NCI-H1417 (cell line): ENCODE measurements around the gene NDST3.
"Not testable (repeated sequence)": the region's sequence is repeated elsewhere in the genome, so short reads cannot be mapped to it uniquely, and the experiment has no call there.

Source experiments
- DNase-seq, 3 experiments: peaks; one replicate each; lab custom pipeline; 2025; lab: John Stamatoyannopoulos, UW

Gene NDST3

GRCh38 chr4:118271788-118272187, 237.5 kb downstream of the NDST3 start:
- no peak for DNase-seq

- no peak for DNase-seq
Measured at GRCh38 chr4:118273642-118274041, 239.4 kb downstream of the NDST3 start.

DNA sequence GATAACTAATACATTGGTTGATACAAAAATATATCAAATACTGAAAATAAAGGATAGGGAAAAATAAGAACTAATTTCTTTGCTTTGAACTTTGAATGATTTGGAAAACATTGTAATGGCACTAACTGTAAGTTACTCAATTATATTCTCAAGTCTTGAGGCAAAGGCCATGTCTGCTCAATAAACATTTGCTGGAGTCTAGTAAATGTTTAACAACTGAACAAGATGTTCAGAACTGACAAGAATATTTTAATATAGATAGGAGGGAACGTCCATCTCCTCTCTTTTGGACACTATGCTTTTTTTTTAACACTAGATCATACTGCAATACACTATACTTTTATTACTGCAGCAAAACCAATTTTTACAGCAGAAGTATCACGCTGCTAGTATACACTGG, 242.3 kb downstream of the NDST3 start:
- no peak for DNase-seq

DNA sequence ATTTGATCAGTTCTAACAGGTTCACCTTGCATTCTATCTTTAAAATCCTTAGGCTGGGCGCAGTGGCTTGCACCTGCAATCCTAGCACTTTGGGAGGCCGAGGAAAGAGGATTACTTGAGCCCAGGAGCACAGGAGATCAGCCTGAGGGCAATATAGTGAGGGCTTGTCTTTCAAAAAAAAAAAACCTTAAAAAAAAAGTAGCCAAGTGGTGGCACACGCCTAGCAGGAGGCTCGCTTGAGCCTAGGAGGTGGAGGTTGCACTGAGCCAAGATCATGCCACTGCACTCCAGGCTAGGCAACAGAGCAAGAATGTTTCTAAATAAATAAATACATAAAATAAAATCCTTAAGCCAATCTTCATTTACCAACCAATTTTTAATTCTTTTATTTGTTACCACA, 243.0 kb downstream of the NDST3 start:
- peak in 1 of 3 experiments; percentile 18 for DNase-seq

GRCh38 chr4:118278473-118279274, 244.4 kb downstream of the NDST3 start:
- peak; percentile 89 to 98 (median 96) for DNase-seq

DNA sequence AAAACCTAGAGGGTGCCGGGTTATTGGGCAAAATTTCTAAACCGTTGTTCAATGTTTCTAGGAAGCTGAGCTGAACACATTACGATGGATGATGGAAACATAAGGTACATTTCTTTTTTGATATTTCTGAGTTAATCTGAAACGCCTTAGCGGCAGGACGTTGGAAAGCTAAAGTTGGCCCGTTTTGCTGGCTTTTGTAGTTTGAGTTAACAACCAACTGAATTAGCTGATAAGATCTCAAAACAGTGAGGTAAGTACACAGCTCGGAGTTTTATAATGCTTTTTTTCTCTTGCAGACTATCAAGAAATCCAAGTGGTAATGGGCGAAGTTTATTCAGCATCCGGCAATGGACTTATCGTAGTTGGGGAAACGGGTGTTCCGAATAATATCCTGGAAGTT, 245.0 kb downstream of the NDST3 start:
- DNase-seq = peak in 1 of 3 experiments; percentile 26

DNA sequence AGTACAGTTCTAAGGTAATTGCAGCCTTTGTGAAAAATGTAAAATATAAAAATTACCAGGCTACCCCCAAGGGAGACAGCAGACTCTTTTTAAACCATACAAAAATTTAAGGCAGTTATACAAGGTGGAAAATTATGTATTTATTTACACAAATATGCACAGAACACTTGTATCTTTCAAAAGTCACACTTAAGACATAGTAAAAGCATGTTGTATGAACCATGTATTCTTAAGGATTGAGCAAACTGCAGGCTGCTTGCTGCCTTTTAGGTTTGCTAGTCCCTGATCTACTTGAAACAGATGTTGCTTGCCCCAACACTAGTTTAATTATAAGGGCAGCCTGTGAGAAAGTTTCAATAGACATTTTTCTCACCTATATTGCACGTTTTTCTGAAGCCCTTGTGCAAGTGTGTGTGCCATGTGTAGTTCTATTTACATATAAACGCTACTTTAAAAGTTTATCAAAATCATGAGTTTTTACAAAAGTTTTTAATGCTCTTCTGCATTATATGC, 245.7 kb downstream of the NDST3 start:
- no peak for DNase-seq

- DNase-seq = peak; percentile 39 to 78 (median 54)
Measured at GRCh38 chr4:118280501-118281218, 246.4 kb downstream of the NDST3 start.

DNA sequence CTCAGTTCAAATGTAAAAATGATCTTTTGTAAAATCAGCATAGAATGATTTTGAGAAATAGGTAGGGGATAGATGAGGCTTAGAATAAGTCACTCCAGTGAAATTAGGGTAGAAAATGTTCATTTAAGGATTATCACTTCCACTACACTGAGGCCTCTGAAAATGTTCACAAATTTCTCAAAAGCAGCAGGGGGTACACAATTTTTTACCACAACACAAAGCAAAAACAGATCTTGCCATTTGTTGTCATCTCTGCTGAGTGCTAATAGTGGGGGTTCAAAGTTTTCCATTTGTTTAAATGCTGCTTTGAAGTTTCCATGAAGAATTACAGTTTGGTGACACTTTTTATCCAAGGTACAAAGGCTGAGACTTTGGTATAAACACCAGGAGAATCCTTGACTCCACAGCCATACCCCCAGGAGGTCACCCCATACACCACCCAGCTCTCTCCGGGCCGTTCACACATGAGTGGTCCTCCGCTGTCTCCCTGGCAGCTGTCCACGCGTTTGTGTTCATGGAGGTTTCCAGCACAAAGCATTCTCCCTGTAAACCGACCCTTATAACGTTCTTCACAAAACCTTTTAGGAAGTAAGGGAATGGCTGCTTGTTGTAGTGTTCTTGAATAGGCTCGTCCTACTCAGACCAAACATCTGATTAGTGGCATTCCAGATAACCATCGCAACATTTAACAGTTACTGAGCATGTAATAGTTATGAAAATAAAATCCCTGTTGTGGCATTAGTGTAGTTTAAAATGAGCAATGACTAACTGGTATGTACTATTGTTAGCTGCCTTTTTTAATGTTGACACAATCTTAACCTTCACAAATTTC, 247.5 kb downstream of the NDST3 start:
- DNase-seq = peak in 2 of 3 experiments; percentile 9 to 10

DNA sequence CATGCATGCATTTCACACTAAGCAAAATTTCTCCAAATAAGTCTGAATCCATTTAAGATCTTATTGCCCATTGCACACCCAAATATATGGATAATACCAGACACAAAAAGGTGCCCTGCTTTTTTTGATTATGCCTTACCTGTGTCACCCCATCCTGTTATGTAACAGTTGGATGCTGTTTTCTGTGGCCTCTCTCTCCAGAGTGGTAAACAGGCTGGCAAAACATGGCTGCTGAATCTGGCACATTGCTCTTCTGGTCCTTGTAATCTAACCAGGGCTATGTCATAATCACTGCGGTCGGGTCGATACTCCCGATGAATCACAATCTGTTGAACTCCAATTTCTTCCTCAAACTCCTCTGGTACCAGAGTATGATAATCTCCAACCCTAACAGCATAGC, 248.4 kb downstream of the NDST3 start:
- no peak for DNase-seq

DNA sequence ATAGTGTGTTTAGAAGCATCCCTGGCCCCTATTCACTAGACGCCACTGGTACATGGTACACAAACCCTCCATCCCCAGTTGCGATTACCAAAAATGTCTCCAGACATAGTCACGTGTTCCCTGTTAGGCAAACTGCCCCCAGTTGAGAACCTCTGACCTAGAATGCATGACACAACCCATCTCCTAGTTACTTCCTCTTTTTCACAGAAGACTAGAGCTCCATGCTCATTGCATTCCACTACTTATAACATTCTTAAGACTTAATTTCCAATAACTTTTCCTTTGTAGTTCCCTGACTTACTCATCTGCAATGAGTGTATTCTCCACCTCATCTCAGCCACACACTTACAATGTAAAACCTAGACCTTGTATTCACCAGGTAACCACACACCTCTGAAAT, 249.9 kb downstream of the NDST3 start:
- no peak for DNase-seq

DNA sequence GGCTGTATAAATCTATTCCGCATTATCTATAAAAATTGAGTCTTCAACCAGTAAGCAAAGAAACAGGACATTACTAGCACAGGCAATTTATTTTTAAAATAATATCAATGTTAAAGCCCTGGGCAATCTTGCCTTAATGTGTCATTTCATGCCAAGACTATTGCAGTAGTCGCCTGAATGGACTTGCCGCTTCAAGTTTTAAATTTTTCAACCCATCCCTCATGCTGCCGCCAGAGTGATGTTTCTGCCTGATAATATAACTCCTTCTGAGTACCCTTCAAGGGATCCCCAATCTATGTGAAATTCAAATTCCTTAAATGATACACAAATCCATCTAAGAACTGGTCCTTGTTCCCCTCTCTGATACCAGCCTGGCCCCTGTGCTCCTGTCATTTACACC, 251.6 kb downstream of the NDST3 start:
- no peak for DNase-seq

DNA sequence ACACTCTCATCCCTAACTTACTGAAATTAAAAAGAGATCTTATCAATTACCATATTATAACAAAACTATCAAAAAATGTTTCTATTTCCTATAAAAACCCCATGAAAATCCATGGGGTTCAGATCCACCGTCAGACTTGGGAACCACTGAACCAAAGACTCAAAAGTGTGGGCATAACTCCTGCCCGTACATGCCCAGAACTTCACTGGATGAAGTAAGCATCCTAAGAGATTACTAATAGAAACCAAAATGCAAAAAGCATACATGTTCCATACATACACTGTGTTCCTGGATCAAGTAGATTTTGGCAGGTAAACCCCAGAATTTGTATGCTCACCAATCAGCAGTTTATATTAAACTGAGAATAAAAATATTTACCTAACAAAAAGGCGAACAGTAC, 252.4 kb downstream of the NDST3 start:
- no peak for DNase-seq

DNA sequence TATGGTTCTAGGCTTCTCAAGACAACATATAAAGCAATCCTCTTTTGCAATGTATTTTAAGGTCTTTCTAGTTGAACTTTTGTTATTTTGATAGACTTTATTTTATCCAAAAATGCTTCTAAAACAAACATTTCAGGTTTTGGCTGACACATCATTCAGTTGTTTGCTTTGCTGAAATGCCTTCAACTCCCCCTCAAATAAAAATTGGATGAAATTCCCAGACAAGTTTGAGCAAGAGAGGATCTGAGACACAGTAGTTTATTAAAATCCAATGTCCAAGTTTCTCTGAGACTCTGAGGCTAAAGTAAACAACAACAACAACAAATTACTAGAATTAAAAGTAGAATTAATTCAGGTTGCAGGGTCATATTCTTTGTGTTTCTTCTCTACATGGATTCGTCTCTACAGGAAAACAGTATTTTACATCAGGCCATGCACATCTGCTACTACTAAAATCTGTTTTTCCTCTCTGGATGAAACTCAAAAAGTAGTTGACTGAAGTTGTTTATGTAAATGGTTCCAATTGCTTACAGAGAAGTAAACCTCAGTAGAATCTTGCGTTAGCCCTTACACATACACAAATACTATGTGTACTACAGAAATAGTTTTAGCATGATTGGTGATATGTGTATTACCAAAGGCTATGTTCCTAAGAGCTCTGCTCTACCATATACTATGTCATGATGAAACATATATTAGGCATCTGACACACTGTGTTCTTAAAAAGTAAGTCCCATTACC, 253.6 kb downstream of the NDST3 start:
- no peak for DNase-seq

DNA sequence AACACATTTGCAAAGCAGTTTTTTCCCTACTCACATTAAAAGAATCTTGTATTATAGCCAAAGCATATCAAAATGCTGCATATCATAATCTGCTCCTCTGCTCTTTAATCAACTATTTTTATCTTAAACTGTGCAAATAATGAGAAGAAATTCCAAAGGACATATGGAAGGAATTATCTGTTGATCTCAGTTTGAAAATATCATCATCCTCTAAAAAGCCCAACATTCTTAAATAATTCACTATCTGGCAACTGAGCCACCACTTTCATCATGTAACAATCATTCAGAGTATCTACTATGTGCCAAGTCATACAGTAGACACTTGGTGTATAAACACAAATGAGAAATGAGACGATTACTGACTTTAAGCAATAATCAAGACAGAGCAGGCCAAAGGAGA, 255.5 kb downstream of the NDST3 start:
- DNase-seq = no peak

DNA sequence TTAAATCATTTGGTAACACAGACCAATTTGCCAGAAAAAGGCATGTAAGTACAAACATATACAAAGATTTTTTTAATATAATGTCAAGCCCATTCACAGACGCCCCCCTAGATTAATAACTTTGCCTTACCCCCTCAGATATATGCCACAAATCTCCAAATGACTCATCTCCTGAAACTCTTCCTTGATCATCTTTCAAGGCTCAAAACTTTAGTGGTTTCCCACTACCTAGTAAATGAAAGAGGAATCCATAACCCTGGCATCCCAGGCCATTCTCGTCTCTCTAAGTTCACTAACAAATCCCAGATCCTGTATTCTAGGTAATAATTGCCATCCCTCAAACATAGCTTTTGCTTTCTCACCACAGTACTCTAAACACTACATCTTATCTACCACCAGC, 256.7 kb downstream of the NDST3 start:
- no peak for DNase-seq

GRCh38 chr4:118296729-118297128, 262.4 kb downstream of the NDST3 start:
- no peak for DNase-seq

DNA sequence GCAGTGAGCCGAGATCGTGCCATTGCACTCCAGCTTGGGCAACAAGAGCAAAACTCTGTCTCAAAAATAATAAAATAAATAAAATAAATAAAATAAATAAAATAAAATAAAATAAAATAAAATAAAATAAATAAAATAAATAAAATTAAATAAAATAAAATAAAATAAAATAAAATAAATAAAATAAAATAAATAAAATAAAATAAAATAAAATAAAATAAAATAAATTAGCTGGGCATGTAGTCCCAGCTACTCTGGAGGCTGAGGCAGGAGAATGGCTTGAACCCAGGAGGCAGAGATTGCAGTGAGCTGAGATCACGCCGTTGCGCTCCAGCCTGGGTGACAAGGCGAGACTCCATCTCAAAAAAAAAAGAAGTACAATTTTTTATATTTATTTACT, 265.3 kb downstream of the NDST3 start:
- not testable (repeated sequence) for DNase-seq

GRCh38 chr4:118307643-118308042, 273.4 kb downstream of the NDST3 start:
- DNase-seq = no peak
